ENCODE measurements around the gene TMEM26.

Gene TMEM26

GRCh38 chr10:61451357-61451756 is 1.8 kb downstream of the TMEM26 start (continued):
- TF ChIP-seq TCF4 (CRISPR knock-in tag; IDR thresholded peaks at IDR 0.05; ENCODE audit: borderline replicate concordance) (no peak), ARNTL (CRISPR knock-in tag; IDR thresholded peaks at IDR 0.05; ENCODE audit: borderline replicate concordance, low read depth) (no peak), BACH2 (CRISPR knock-in tag; IDR thresholded peaks at IDR 0.05; ENCODE audit: borderline replicate concordance) (no peak), PATZ1 (CRISPR knock-in tag; IDR thresholded peaks at IDR 0.05; ENCODE audit: borderline replicate concordance) (no peak), ZNF565 (CRISPR knock-in tag; conservative IDR thresholded peaks at IDR 0.05; ENCODE audit: low read depth) (no peak), ZNF70 (CRISPR knock-in tag; IDR thresholded peaks at IDR 0.05) (no peak), RARB (CRISPR knock-in tag; IDR thresholded peaks at IDR 0.05) (no peak), ZFP30 (CRISPR knock-in tag; IDR thresholded peaks at IDR 0.05) (no peak), ZNF8 (CRISPR knock-in tag; IDR thresholded peaks at IDR 0.05) (no peak)

GRCh38 chr10:61448841-61449600 is 4.2 kb downstream of the TMEM26 start:
- TF ChIP-seq BACH2 (CRISPR knock-in tag; IDR thresholded peaks at IDR 0.05; ENCODE audit: borderline replicate concordance) (no peak), TOX (CRISPR knock-in tag; IDR thresholded peaks at IDR 0.05; ENCODE audit: borderline replicate concordance) (no peak), GLIS3 (CRISPR knock-in tag; IDR thresholded peaks at IDR 0.05) (no peak), CSRNP3 (CRISPR knock-in tag; IDR thresholded peaks at IDR 0.05) (no peak), ARNTL (CRISPR knock-in tag; IDR thresholded peaks at IDR 0.05; ENCODE audit: borderline replicate concordance, low read depth) (no peak), ESRRG (CRISPR knock-in tag; IDR thresholded peaks at IDR 0.05) (no peak), CSDC2 (CRISPR knock-in tag; IDR thresholded peaks at IDR 0.05) (no peak), TCF4 (CRISPR knock-in tag; IDR thresholded peaks at IDR 0.05; ENCODE audit: borderline replicate concordance) (no peak), ISL1 (CRISPR knock-in tag; IDR thresholded peaks at IDR 0.05) (no peak), RARB (CRISPR knock-in tag; IDR thresholded peaks at IDR 0.05) (no peak), SNAI2 (CRISPR knock-in tag; IDR thresholded peaks at IDR 0.05) (no peak), OSR1 (CRISPR knock-in tag; IDR thresholded peaks at IDR 0.05) (no peak), PPARA (CRISPR knock-in tag; IDR thresholded peaks at IDR 0.05; ENCODE audit: borderline replicate concordance) (no peak), ZFP3 (CRISPR knock-in tag; IDR thresholded peaks at IDR 0.05) (no peak), ZFP30 (CRISPR knock-in tag; IDR thresholded peaks at IDR 0.05) (no peak)
- ATAC-seq = no peak

- TF ChIP-seq POU6F1 (CRISPR knock-in tag; IDR thresholded peaks at IDR 0.05; ENCODE audit: borderline replicate concordance, low read depth) (no peak), TCF4 (CRISPR knock-in tag; IDR thresholded peaks at IDR 0.05; ENCODE audit: borderline replicate concordance) (no peak), ISL1 (CRISPR knock-in tag; IDR thresholded peaks at IDR 0.05) (no peak), TOX (CRISPR knock-in tag; IDR thresholded peaks at IDR 0.05; ENCODE audit: borderline replicate concordance) (no peak), PPARA (CRISPR knock-in tag; IDR thresholded peaks at IDR 0.05; ENCODE audit: borderline replicate concordance) (no peak), ZC3H10 (CRISPR knock-in tag; IDR thresholded peaks at IDR 0.05) (no peak), RARB (CRISPR knock-in tag; IDR thresholded peaks at IDR 0.05) (no peak)
- no peak for ATAC-seq
These were observed 5.1 kb downstream of the TMEM26 start for GRCh38 chr10:61448091-61448490.

GRCh38 chr10:61439058-61439609 is 14.0 kb downstream of the TMEM26 start:
- ATAC-seq = no peak
- no peak for TF ChIP-seq CREB5 (CRISPR knock-in tag; IDR thresholded peaks at IDR 0.05; ENCODE audit: low read depth)
